ENCODE measurements around the gene FAF1. TPM values are rescaled to one million over a fixed set of nuclear protein-coding genes. Genes with fewer than 3 reads are reported as not detected.

Gene FAF1
- total and polyA plus RNA-seq, 2 of the 8 experiments (the other 6 are each of a cell fraction or from before 2014, with no cell fraction given), result 10.8 to 65.9 TPM

DNA sequence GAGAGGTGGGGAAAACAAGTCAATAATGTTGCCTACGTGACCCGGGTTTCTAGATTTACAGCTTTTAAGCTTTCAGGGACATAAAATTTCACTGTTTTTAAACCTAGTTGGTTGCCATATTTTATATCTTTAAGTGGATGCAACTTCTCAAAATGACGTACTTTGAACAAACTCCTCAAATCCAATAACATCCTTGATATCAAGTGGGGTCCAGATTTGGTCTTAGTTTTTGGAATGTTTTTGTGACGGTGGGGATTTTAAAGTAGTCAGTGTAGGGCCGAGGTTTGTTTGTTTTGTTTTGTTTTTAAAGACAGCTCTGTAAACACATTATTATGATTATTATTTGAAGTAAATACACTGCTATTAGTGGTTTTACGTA lies 10.4 kb upstream of the FAF1 start:
- ChIA-PET POLR2A (ENCODE audit: partially characterized antibody) (interaction anchor here (0.6 to 0.9 kb wide), 3 partner anchors 9 to 10 kb away, joined by 3 to 4 read pairs (median 4); partner anchors contain the start of gene FAF1), CTCF (ENCODE audit: partially characterized antibody) (interaction anchor here (2.2 to 2.8 kb wide), 4 partner anchors 10 to 219 kb away, joined by 5 to 10 read pairs (median 9); partner anchors contain the start of gene FAF1)
- FAIRE-seq (no peak), DNase-seq (ENCODE audit: low read depth in 1 of 2, low spot score in 2 of 2) (no peak)
- Histone ChIP-seq H2BK15ac (ENCODE audit: low read length) (no peak overlapping the region), H3K27me3 (replicated peaks in 1 of 4; ENCODE audit: control insufficient read depth in 3 of 4, extremely low read depth in 1 of 4, insufficient read depth in 3 of 4, low read length in 3 of 4) (peaks cover 48 to 91% (median 73%) of the 10 kb centered on the region in 4 experiments), H3K4me3 (ENCODE audit: extremely low read depth in 1 of 4, insufficient read depth in 2 of 4, low read depth in 3 of 4, low read length in 4 of 4) (peak overlapping the region in 1 of 4 experiments; percentile 66; a peak in 2 of 8 replicates), H3K18ac (ENCODE audit: extremely low read depth, low read length) (no peak overlapping the region), H3K4me2 (ENCODE audit: insufficient read depth in 1 of 2, low read depth in 2 of 2, low read length in 2 of 2) (peak overlapping the region; percentile 97 to 99; a peak in 3 of 4 replicates), H2BK5ac (ENCODE audit: low read depth, low read length) (no peak overlapping the region), H3K4me1 (replicated peaks in 1 of 4; ENCODE audit: control insufficient read depth in 3 of 4, insufficient read depth in 4 of 4, low read length in 3 of 4) (peaks cover 6 to 12% (median 9%) of the 10 kb centered on the region in 4 experiments), H3K23ac (ENCODE audit: insufficient read length) (no peak overlapping the region), H2AFZ (ENCODE audit: low read length) (no peak overlapping the region), H2AK5ac (ENCODE audit: low read depth, low read length) (no peak overlapping the region), H2BK20ac (ENCODE audit: low read length) (no peak overlapping the region), H4K5ac (ENCODE audit: insufficient read length, low read depth, low read length) (no peak overlapping the region), H2BK12ac (ENCODE audit: low read depth, low read length) (no peak overlapping the region), H2BK120ac (replicated peaks; ENCODE audit: low read depth, low read length) (no peak overlapping the region), H3K23me2 (ENCODE audit: low read depth, low read length) (peaks cover 10% of the 10 kb centered on the region; the same call in 1 of the 2 replicates), H3K9ac (replicated peaks in 1 of 4; ENCODE audit: extremely low read depth in 1 of 4, low read depth in 3 of 4, low read length in 3 of 4) (no peak overlapping the region), H3K27ac (ENCODE audit: low read depth, low read length) (no peak overlapping the region), H4K8ac (ENCODE audit: extremely low read depth, insufficient read depth, low read length) (no peak overlapping the region), H3K36me3 (ENCODE audit: control insufficient read depth in 2 of 4, insufficient read depth in 4 of 4, low read length in 3 of 4) (no peaks in the 10 kb centered on the region; a peak in 1 of 8 replicates), H3K14ac (ENCODE audit: insufficient read length) (no peak overlapping the region), H4K91ac (replicated peaks; ENCODE audit: insufficient read length, low read length) (no peak overlapping the region), H3K79me1 (ENCODE audit: low read depth, low read length) (no peaks in the 10 kb centered on the region), H3K79me2 (ENCODE audit: control insufficient read depth in 1 of 2, insufficient read depth in 2 of 2, low read length in 2 of 2) (no peaks in the 10 kb centered on the region), H4K20me1 (replicated peaks in 1 of 2; ENCODE audit: control insufficient read depth in 1 of 2, insufficient read depth in 2 of 2, low read length in 2 of 2) (peaks cover 7 to 17% of the 10 kb centered on the region in 2 experiments), H3K9me3 (ENCODE audit: insufficient read depth in 2 of 2, low read depth in 1 of 2, low read length in 1 of 2) (no peaks in the 10 kb centered on the region), H3K56ac (replicated peaks; ENCODE audit: insufficient read length, low read depth, low read length) (no peak overlapping the region), H3K4ac (replicated peaks; ENCODE audit: insufficient read length, low read depth, low read length) (no peak overlapping the region)
- 17% methylated on average over 6 of the region's 6 CpGs; no CpG with 5 or more reads in 1 of the 2 experiments for WGBS, 2 experiments (ENCODE audit: extremely low coverage in 1 of 2, insufficient coverage in 1 of 2, insufficient read length in 1 of 2, insufficient replicate concordance in 2 of 2, low coverage in 1 of 2, low lambda C conversion rate in 2 of 2, missing lambda C conversion rate in 1 of 2)
- TF ChIP-seq FOSL1 (IDR thresholded peaks at IDR 0.05; ENCODE audit: insufficient read depth, low read depth, low read length), result no peak
- TF ChIP-seq HDAC2 (IDR thresholded peaks at IDR 0.05; ENCODE audit: borderline replicate concordance in 1 of 2, low read depth in 2 of 2, low read length in 2 of 2), result no peak
- TF ChIP-seq, protein P1, sequence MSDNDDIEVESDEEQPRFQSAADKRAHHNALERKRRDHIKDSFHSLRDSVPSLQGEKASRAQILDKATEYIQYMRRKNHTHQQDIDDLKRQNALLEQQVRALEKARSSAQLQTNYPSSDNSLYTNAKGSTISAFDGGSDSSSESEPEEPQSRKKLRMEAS (IDR thresholded peaks at IDR 0.05), result no peak

Data from H1 (cell line).